Putamen (tissue), 1 donor: ENCODE data around the gene RASSF5.

ENCODE experiments used
- DNase-seq: peaks from one replicate; pipeline ENCODE4 v3.0.0-alpha.2; 2016; ENCODE audit warnings: low spot score

RASSF5 gene

GRCh38 chr1:206497774-206498173 lies 9.6 kb upstream of the RASSF5 start:
- DNase-seq, result no peak

- DNase-seq, result no peak
These were observed 8.6 kb upstream of the RASSF5 start for GRCh38 chr1:206498685-206499084.

DNA sequence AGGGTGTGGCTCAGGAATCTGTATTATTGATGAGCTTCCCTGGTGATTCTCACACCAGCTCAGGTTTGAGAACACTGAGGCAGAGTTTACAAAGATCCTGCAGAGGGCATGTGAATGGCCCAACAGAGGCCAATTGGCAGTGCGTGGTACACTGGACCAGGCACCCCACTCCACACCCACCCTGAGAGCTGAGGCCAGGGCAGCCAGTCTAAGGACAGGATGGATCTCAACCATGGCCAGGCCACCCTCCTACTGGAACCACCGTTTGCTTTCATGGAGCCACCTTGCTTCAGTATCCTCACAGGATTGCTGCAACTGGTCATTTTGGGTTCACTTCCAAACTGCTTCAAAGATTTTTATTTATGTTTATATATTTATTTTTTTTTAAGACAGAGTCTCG lies 7.3 kb upstream of the RASSF5 start:
- no peak for DNase-seq

DNA sequence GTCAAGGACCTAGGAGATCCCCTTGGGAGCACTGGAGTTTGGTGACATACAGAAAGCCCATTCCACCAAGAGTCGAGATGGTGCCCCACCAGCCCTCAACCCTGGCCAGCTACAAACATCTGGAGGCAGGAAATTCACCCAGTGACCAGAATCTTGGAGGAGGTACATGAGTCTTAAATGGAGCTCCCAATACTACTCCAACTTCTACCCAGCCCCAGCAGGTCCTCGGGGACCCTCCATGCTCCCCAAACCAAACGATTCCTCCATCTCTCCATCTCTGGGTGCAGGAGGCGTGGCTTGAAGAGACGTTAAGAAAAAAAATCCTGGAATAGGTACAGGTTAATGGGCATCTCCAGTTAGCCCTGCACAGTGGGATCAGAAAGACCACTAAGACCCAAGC lies 5.5 kb upstream of the RASSF5 start:
- no peak for DNase-seq

DNA sequence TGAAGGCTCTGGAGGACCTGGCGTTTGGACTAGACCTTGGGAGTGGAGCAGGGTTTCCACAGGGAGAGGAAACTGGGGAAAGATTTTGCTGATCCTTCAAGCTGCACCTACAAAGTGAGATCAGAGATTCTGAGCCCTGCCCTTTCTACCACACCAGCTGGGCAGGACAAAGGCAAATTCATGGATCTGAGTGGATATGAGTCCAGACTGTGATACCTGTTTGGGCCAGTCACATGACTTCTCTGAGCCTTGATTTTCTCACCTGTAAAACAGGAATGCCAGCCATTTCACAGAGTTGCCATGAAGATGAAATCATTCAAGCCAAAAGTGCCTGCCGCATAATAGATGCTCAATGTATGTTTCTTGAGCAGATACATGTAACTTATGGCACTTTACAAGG lies 4.9 kb upstream of the RASSF5 start:
- DNase-seq, result no peak

GRCh38 chr1:206502812-206503211 lies 4.5 kb upstream of the RASSF5 start:
- DNase-seq, result no peak

DNA sequence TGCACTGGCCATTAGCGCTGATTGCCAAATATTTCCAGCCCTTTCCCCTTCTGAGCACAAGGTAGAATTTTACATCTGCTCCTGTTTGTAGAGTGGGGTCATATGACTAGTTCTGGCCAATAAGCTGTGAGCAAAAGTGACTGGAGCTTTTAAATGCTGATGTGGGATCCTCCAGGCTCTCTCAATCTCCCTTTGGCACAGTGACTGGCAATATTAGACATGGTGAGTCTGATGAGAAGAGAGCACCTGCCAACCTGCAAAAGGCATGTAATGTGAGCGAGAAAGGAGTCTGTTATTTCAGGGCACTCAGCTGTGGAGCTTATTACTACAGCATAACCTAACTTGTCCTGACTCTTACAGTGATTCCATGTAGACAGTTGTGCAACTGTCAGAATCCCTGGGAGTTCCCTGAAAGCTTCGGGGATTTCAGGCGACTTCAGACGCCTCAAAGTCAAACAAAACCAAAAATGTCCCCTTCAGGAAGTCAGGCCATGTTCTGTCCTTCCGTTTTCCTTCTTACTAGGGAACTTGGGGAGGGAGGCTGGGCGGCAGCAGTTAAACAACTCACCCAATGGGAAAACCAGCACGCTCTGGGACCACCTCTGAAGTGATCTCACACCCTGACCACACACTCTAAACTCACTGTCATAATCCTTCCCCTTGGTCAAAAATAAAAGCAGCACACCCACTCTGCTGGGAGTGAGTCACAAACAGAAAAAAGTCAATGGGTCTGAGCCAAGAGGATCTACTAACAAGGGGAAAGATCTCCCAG lies 3.6 kb upstream of the RASSF5 start:
- DNase-seq, result no peak

DNA sequence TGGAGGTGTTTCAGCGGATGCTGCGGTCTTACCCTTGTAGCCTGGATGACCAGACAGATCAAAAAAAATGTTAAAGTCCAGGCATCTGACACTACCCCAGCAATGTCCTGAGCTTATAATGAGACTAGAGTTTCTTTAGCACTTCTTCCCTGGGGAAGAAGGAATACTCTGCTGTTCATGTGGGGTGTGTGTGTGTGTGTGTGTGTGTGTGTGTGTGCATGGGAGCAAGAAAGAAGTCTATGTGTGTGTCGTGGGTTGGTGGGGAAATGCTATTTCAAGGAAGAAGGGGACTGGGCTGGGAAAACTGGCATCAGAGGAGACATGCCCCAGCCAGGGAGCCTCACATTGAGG lies 3.0 kb upstream of the RASSF5 start:
- DNase-seq, result no peak

- DNase-seq, result no peak
These were observed 1.5 kb upstream of the RASSF5 start for GRCh38 chr1:206505702-206506355.

- DNase-seq, result no peak
These were observed 687 bp upstream of the RASSF5 start for GRCh38 chr1:206506405-206507283.

DNA sequence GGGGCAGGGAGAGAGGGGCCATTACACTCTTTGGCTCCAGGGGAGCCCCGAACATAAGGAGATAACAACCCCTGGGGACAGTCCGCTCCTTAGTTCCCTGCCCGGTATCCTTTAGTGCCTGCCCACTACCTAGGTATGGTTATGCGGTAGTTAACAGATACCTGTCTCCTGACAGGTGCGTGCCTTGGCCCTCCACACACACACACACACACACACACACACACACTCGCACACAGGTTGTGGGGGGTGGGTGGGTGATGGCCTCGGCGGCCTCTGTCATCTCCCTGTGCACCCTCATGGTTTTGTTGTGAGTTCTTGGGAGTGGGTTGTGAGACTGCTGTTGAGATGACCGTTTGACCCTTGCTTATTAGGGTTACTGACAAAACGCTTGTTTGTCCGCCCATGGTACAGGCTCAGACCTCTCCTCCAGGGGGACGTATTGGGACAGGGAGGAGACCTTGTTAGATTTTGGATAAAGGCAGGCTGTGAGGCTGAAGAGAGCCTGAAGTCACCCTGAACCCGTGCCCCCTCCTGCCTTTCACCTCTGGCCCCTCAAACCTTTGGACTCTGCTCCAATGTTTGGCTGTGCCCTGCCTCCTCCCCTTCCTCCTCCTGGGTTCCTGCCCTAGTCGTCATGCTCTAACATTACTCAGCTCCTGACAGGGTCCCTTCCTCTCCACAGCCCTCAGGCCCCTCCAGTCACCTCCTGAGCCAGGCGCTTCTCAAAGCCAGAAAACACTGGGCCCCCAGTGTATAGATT lies 979 bp downstream of the RASSF5 start:
- no peak for DNase-seq

DNA sequence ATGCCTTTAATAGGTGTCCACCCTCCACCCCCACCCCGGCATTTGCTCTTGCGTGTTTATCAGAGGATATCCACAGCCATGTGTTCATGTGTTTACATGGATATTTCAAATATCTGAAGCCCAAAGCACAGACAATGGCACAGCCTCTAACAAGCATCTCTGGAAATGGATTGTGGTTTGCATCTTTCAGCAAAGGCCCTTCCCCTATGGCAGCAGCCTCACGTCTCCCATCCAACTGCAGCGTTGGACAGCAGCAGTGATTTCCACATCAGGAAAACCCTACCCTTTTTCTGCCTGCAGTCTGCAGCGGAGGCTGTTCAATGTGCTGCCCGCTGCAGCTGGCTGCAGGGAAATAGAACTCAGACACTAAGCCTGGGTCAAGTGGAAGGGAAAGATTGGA lies 1.6 kb downstream of the RASSF5 start:
- DNase-seq, result no peak

GRCh38 chr1:206509612-206510257 lies 2.4 kb downstream of the RASSF5 start:
- no peak for DNase-seq

DNA sequence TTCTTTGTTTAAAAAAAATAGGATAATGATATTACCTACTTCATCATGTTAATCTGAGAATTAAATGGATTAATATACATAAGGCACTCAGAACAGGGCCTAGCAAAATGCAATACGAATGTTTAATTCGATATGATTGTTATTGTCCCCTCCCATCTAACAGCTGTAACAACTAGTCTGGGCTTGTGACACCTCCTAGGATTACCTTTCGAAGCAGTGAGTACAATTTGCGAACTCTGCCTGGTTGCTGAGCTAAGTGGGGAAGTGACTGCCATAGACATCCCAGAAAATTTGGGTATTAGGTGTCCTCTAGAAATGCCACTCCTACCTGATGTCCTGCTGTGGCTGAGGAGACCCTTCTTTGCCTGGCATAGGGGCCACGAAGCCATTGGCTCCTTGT lies 3.0 kb downstream of the RASSF5 start:
- no peak for DNase-seq

- DNase-seq, result no peak
These were observed 4.2 kb downstream of the RASSF5 start for GRCh38 chr1:206511362-206512057.

GRCh38 chr1:206512058-206512850 lies 4.9 kb downstream of the RASSF5 start:
- DNase-seq, result no peak

DNA sequence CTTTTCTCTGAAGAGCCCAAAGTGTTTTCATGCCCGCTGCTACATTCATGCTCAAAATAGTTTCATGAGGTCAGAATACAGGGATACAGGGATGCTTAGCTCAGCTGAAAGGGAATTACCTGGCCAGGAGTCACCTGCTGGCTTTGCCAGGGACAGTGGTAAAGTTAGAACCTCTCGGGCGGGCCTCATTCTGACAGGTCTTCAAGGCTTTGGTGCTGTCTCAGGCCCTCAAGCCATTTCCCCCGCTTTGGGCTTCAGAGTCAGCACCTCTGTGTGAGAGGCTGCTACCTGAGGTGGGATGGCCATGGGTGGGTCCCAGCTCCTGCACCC lies 5.5 kb downstream of the RASSF5 start:
- no peak for DNase-seq

- DNase-seq, result no peak
These were observed 6.2 kb downstream of the RASSF5 start for GRCh38 chr1:206513312-206514111.

GRCh38 chr1:206514813-206515387 lies 7.6 kb downstream of the RASSF5 start:
- DNase-seq, result no peak
